Activated T-helper 2 cell treated with anti-CD3 and anti-CD28 coated beads, Interferon-gamma antibody, Interleukin-2, Interleukin-4, amounts not matched to agents 10 μg/mL and 5 μg/mL and 100 μg/mL, durations not matched to agents 14 hours and 24 hours and 36 hours (primary cell): Measurements from ENCODE around the gene GDF3. TPM values are rescaled to one million over a fixed set of nuclear protein-coding genes. Genes with fewer than 3 reads are reported as not detected.
"Not testable (repeated sequence)": the region's sequence is repeated elsewhere in the genome, so short reads cannot be mapped to it uniquely, and the experiment has no call there.

ENCODE experiments used
- DNase-seq: peaks from one replicate; pipeline ENCODE4 v3.0.0; 2021; ENCODE audit warnings: low spot score
- H3K27ac Mint-ChIP-seq: one replicate; pipeline ENCODE4 v1.8.0; 2021; ENCODE audit warnings: mixed read lengths
- H3K27me3 Mint-ChIP-seq: one replicate; pipeline ENCODE4 v1.8.0; 2021; ENCODE audit warnings: low read depth, mixed read lengths
- H3K36me3 Mint-ChIP-seq: one replicate; pipeline ENCODE4 v1.8.0; 2021; ENCODE audit warnings: low read depth, mixed read lengths
- H3K4me1 Mint-ChIP-seq: one replicate; pipeline ENCODE4 v1.8.0; 2021; ENCODE audit warnings: low read depth, mixed read lengths
- H3K4me3 Mint-ChIP-seq: one replicate; pipeline ENCODE4 v1.8.0; 2021; ENCODE audit warnings: low read depth, mild to moderate bottlenecking, moderate library complexity, mixed read lengths
- H3K9me3 Mint-ChIP-seq: one replicate; pipeline ENCODE4 v1.8.0; 2021; ENCODE audit warnings: mixed read lengths
- intact Hi-C: fragments of 100-400 bp; cut with micrococcal nuclease; formaldehyde crosslinking; loops from one replicate; pipeline ENCODE4 v1.15.1; 2023
- total RNA-seq: library from RNA; stranded (reverse); gene quantifications from 2 replicates; pipeline ENCODE4 v1.2.3, GENCODE V29; 2022

The GDF3 gene
- total RNA-seq, 1 donor from 2014 or later, result not detected

- no peak for DNase-seq
- intact Hi-C loops, result no loop called here
- Mint-ChIP-seq H3K27me3 (no peaks in the 10 kb centered on the region), H3K27ac (no peak overlapping the region), H3K36me3 (no peaks in the 10 kb centered on the region), H3K9me3 (no peaks in the 10 kb centered on the region), H3K4me1 (no peaks in the 10 kb centered on the region), H3K4me3 (no peak overlapping the region)
Measured at GRCh38 chr12:7647071-7647470, 48.5 kb downstream of the GDF3 start.

- DNase-seq, result no peak
- H3K27me3 Mint-ChIP-seq, result peaks cover under 1% of the 10 kb centered on the region
- H3K36me3 Mint-ChIP-seq, result no peaks in the 10 kb centered on the region
- no peak overlapping the region for H3K27ac Mint-ChIP-seq
- H3K4me1 Mint-ChIP-seq, result peaks cover under 1% of the 10 kb centered on the region
- intact Hi-C loops, result no loop called here
- no peaks in the 10 kb centered on the region for H3K9me3 Mint-ChIP-seq
- H3K4me3 Mint-ChIP-seq, result no peak overlapping the region
Measured at GRCh38 chr12:7646178-7646475, 49.4 kb downstream of the GDF3 start.

- intact Hi-C loops, result no loop called here
- Mint-ChIP-seq H3K4me1 (peaks cover 6% of the 10 kb centered on the region), H3K36me3 (no peaks in the 10 kb centered on the region), H3K27me3 (peaks cover 5% of the 10 kb centered on the region), H3K4me3 (no peak overlapping the region), H3K9me3 (no peaks in the 10 kb centered on the region), H3K27ac (no peak overlapping the region)
- no peak for DNase-seq
Measured at GRCh38 chr12:7645395-7646177, 50.0 kb downstream of the GDF3 start.

- DNase-seq, result peak; percentile 16
- Mint-ChIP-seq H3K9me3 (no peaks in the 10 kb centered on the region), H3K4me1 (peaks cover 20% of the 10 kb centered on the region), H3K4me3 (no peak overlapping the region), H3K36me3 (no peaks in the 10 kb centered on the region), H3K27me3 (peaks cover 10% of the 10 kb centered on the region), H3K27ac (no peak overlapping the region)
- intact Hi-C loops, result no loop called here
Measured at GRCh38 chr12:7642876-7643309, 52.7 kb downstream of the GDF3 start.

GRCh38 chr12:7642287-7642686, 53.3 kb downstream of the GDF3 start:
- H3K27ac Mint-ChIP-seq, result no peak overlapping the region
- no peaks in the 10 kb centered on the region for H3K36me3 Mint-ChIP-seq
- no peak overlapping the region for H3K4me3 Mint-ChIP-seq
- intact Hi-C loops, result no loop called here
- H3K4me1 Mint-ChIP-seq, result peaks cover 20% of the 10 kb centered on the region
- DNase-seq, result no peak
- peaks cover 10% of the 10 kb centered on the region for H3K27me3 Mint-ChIP-seq
- no peaks in the 10 kb centered on the region for H3K9me3 Mint-ChIP-seq

- H3K36me3 Mint-ChIP-seq, H3K9me3 Mint-ChIP-seq, intact Hi-C loops: not testable (repeated sequence)
- peak overlapping the region; percentile 70 for H3K4me3 Mint-ChIP-seq
- peak; percentile 37 for DNase-seq
- peaks cover 20% of the 10 kb centered on the region for H3K4me1 Mint-ChIP-seq
- H3K27ac Mint-ChIP-seq, result peak overlapping the region; percentile 80
- H3K27me3 Mint-ChIP-seq, result peaks cover 12% of the 10 kb centered on the region
Measured at GRCh38 chr12:7640123-7640995, 55.2 kb downstream of the GDF3 start.

Other genes starting within 250 kb of the GDF3 start
- gene CD163, start 192.0 kb downstream of the GDF3 start, total RNA-seq, result not detected in 2 replicates
- gene APOBEC1, start 29.9 kb downstream of the GDF3 start, total RNA-seq, result not detected in 2 replicates
- gene DPPA3, start 15.7 kb upstream of the GDF3 start, total RNA-seq, result not detected in 2 replicates
- gene CLEC4C, start 51.6 kb upstream of the GDF3 start, total RNA-seq, result not detected in 2 replicates
- not detected in 2 replicates for gene NANOGNB, start 69.4 kb upstream of the GDF3 start, total RNA-seq
- gene NANOG, start 93.6 kb upstream of the GDF3 start, total RNA-seq, result not detected in 2 replicates
- gene SLC2A14, start 177.1 kb upstream of the GDF3 start, total RNA-seq, result 0.05 and 0.07 TPM in 2 replicates
- 456 and 474 TPM in 2 replicates for gene SLC2A3, start 240.4 kb upstream of the GDF3 start, total RNA-seq